Testis (tissue), 2 donors: ENCODE measurements around the gene HEG1.

ENCODE experiments used
- CTCF ChIP-seq, 3 experiments: fragments of 450-650 bp in 2 of 3; fragments of 200-600 bp in 1 of 3; sonication (generic) in 1 of 3; IDR thresholded peaks; one replicate each; pipeline ENCODE4 v1.5.1; 2016 to 2019; ENCODE audit warnings: antibody characterized with exemption in 3 of 3, mild to moderate bottlenecking in 2 of 3, moderate library complexity in 1 of 3
- POLR2A ChIP-seq: fragments of 450-650 bp; IDR thresholded peaks from one replicate; pipeline ENCODE4 v1.6.1; 2017; ENCODE audit warnings: antibody characterized with exemption, mild to moderate bottlenecking, moderate library complexity

DNA sequence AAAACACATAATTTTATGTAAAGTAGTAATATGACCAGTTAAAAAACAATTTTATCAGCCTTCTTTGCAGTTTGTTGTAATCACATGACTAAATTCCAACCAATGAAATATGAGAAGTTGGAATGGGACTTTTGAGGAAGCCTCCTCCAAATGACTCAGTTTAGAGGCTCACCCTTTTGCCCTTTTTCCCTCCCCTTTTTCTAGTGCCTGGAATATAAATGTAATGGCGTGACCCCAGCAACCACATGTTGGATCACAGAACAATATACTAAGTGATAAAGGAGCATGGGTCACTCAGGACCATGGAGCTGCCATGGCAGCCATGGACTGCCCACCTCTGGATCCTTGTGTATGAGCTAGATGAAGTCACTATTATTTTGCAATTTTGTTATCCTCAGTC, 48.8 kb upstream of the HEG1 start:
- TF ChIP-seq CTCF (IDR thresholded peaks at IDR 0.05), result no peak
- no peak for TF ChIP-seq POLR2A
